Sigmoid colon (tissue), 7 donors: ENCODE data around the gene FAM25G. TPM values are rescaled to one million over a fixed set of nuclear protein-coding genes. Genes with fewer than 3 reads are reported as not detected.

Source experiments
- DNase-seq: peaks from one replicate; pipeline ENCODE4 v3.0.0-alpha.2; 2019
- H3K27ac ChIP-seq, 4 donors: fragments of 200-600 bp; sonication (generic); one replicate each; pipeline ENCODE4 v1.5.1; 2016 to 2019; ENCODE audit warnings: mild to moderate bottlenecking in 1 of 4
- H3K27me3 ChIP-seq, 3 donors: fragments of 200-600 bp; sonication (generic); one replicate each; pipeline ENCODE4 v1.5.1; 2019; ENCODE audit warnings: mild to moderate bottlenecking in 1 of 3
- H3K36me3 ChIP-seq, 4 donors: fragments of 200-600 bp; sonication (generic); one replicate each; pipeline ENCODE4 v1.5.1; 2016 to 2019
- H3K4me1 ChIP-seq, 4 donors: fragments of 200-600 bp; sonication (generic); one replicate each; pipeline ENCODE4 v1.5.1; 2017 to 2019
- H3K4me3 ChIP-seq, 4 donors: fragments of 200-600 bp; sonication (generic); one replicate each; pipeline ENCODE4 v1.5.1; 2017 to 2019; ENCODE audit warnings: mild to moderate bottlenecking in 2 of 4, moderate library complexity in 1 of 4
- H3K9me3 ChIP-seq, 4 donors: fragments of 200-600 bp in 3 of 4; sonication (generic) in 3 of 4; one replicate each; pipeline versions ENCODE4 v1.5.1 to v1.6.1; 2013 to 2019
- EP300 ChIP-seq, 4 donors: sonication (generic); formaldehyde crosslinking; IDR thresholded peaks; one replicate each; pipeline ENCODE4 v1.6.1; 2017; ENCODE audit warnings: antibody characterized with exemption in 4 of 4
- POLR2A ChIP-seq, 2 donors: fragments of 450-650 bp; IDR thresholded peaks; one replicate each; pipeline ENCODE4 v1.6.1; 2016; ENCODE audit warnings: antibody characterized with exemption in 2 of 2, mild to moderate bottlenecking in 2 of 2, moderate library complexity in 2 of 2
- POLR2AphosphoS5 ChIP-seq, 4 donors: sonication (generic); formaldehyde crosslinking; IDR thresholded peaks; one replicate each; pipeline ENCODE4 v1.6.1; 2017; ENCODE audit warnings: antibody characterized with exemption in 4 of 4
- WGBS, 2 donors: extraction: QIAGEN DNeasy Blood & Tissue Kit; methylation state at CpG; one replicate each; pipeline ENCODE4 v1.1.7; 2013; 5-methylcytosine and 5-hydroxymethylcytosine counted together
- intact Hi-C: fragments of 100-400 bp; cut with DNase I; formaldehyde crosslinking; loops from one replicate; pipeline ENCODE4 v1.15.1; 2023
- polyA plus RNA-seq, 3 donors: library from polyadenylated mRNA; stranded (reverse); fragments of 200-250 nt; gene quantifications; one replicate each; pipeline ENCODE4 v1.2.3, GENCODE V29; 2013
- total RNA-seq, 4 donors: library from RNA; depleted of rRNA; stranded (reverse); fragments of >200 nt; gene quantifications; one replicate each; pipeline ENCODE4 v1.1.0, GENCODE V29; 2016
- TF ChIP-seq, protein P1 (sequence below), 4 experiments: fragments of 450-650 bp in 3 of 4; fragments of 200-600 bp in 1 of 4; IDR thresholded peaks; one replicate each; pipeline ENCODE4 v1.5.1; 2016 to 2019; ENCODE audit warnings: antibody characterized with exemption in 4 of 4, mild to moderate bottlenecking in 3 of 4, moderate library complexity in 2 of 4
- donor health status: healthy with polysubstance abuse.
- donor health status: Bipolar disorder and iron deficiency.
- donor health status: healthy.

The FAM25G gene
- total and polyA plus RNA-seq, 7 donors: 1.8 to 12.5 TPM; not detected in 5

- no peaks in the 10 kb centered on the region for H3K36me3 ChIP-seq
- H3K27me3 ChIP-seq: no peaks in the 10 kb centered on the region
- H3K9me3 ChIP-seq: peaks cover 0 to 7% (median 1%) of the 10 kb centered on the region in 4 donors
- 78 to 89% methylated on average over 2 of the region's 2 CpGs for WGBS, 2 donors
- H3K27ac ChIP-seq: no peak overlapping the region
- intact Hi-C loops: no loop called here
- H3K4me3 ChIP-seq: no peak overlapping the region
- TF ChIP-seq EP300 (IDR thresholded peaks at IDR 0.05) (no peak), POLR2A (IDR thresholded peaks at IDR 0.05) (no peak)
- DNase-seq: no peak
- H3K4me1 ChIP-seq: no peaks in the 10 kb centered on the region
These were observed 41.1 kb downstream of the FAM25G start for GRCh38 chr10:47450442-47450841.

GRCh38 chr10:47449979-47450378, 41.5 kb downstream of the FAM25G start:
- WGBS, 2 donors: 73 to 85% methylated on average over 10 of the region's 10 CpGs
- H3K4me3 ChIP-seq: no peak overlapping the region
- H3K9me3 ChIP-seq: peaks cover 0 to 7% (median 3%) of the 10 kb centered on the region in 4 donors
- DNase-seq: no peak
- no peaks in the 10 kb centered on the region for H3K27me3 ChIP-seq
- TF ChIP-seq POLR2A (IDR thresholded peaks at IDR 0.05) (no peak), EP300 (IDR thresholded peaks at IDR 0.05) (no peak), POLR2AphosphoS5 (IDR thresholded peaks at IDR 0.05) (no peak)
- TF ChIP-seq, protein P1, sequence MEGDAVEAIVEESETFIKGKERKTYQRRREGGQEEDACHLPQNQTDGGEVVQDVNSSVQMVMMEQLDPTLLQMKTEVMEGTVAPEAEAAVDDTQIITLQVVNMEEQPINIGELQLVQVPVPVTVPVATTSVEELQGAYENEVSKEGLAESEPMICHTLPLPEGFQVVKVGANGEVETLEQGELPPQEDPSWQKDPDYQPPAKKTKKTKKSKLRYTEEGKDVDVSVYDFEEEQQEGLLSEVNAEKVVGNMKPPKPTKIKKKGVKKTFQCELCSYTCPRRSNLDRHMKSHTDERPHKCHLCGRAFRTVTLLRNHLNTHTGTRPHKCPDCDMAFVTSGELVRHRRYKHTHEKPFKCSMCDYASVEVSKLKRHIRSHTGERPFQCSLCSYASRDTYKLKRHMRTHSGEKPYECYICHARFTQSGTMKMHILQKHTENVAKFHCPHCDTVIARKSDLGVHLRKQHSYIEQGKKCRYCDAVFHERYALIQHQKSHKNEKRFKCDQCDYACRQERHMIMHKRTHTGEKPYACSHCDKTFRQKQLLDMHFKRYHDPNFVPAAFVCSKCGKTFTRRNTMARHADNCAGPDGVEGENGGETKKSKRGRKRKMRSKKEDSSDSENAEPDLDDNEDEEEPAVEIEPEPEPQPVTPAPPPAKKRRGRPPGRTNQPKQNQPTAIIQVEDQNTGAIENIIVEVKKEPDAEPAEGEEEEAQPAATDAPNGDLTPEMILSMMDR (IDR thresholded peaks at IDR 0.05): no peak
- no peaks in the 10 kb centered on the region for H3K4me1 ChIP-seq
- no peaks in the 10 kb centered on the region for H3K36me3 ChIP-seq
- intact Hi-C loops: no loop called here
- H3K27ac ChIP-seq: no peak overlapping the region

GRCh38 chr10:47449102-47449978, 42.2 kb downstream of the FAM25G start:
- Histone ChIP-seq H3K27ac (no peak overlapping the region), H3K4me3 (no peak overlapping the region), H3K9me3 (peaks cover 0 to 7% (median 3%) of the 10 kb centered on the region in 4 donors), H3K36me3 (no peaks in the 10 kb centered on the region), H3K4me1 (no peaks in the 10 kb centered on the region), H3K27me3 (no peaks in the 10 kb centered on the region)
- WGBS, 2 donors: 61 to 69% methylated on average over 9 of the region's 9 CpGs
- intact Hi-C loops: no loop called here
- TF ChIP-seq POLR2A (IDR thresholded peaks at IDR 0.05) (no peak), POLR2AphosphoS5 (IDR thresholded peaks at IDR 0.05) (no peak), EP300 (IDR thresholded peaks at IDR 0.05) (no peak)
- TF ChIP-seq, protein P1 (IDR thresholded peaks at IDR 0.05): no peak
- DNase-seq: no peak

GRCh38 chr10:47447705-47448104, 43.8 kb downstream of the FAM25G start:
- no peak for DNase-seq
- Histone ChIP-seq H3K27me3 (no peaks in the 10 kb centered on the region), H3K4me1 (no peaks in the 10 kb centered on the region), H3K27ac (no peak overlapping the region), H3K36me3 (no peaks in the 10 kb centered on the region), H3K4me3 (no peak overlapping the region), H3K9me3 (peaks cover 0 to 7% (median 3%) of the 10 kb centered on the region in 4 donors)
- intact Hi-C loops: no loop called here
- TF ChIP-seq, protein P1 (IDR thresholded peaks at IDR 0.05): no peak
- no peak for TF ChIP-seq EP300 (IDR thresholded peaks at IDR 0.05)
- no peak for TF ChIP-seq POLR2AphosphoS5 (IDR thresholded peaks at IDR 0.05)
- TF ChIP-seq POLR2A (IDR thresholded peaks at IDR 0.05): no peak
- 82 to 90% methylated on average over 3 of the region's 3 CpGs for WGBS, 2 donors

- no peaks in the 10 kb centered on the region for H3K4me1 ChIP-seq
- no peaks in the 10 kb centered on the region for H3K36me3 ChIP-seq
- no peak for DNase-seq
- 89 to 92% methylated on average over 4 of the region's 4 CpGs for WGBS, 2 donors
- no peak overlapping the region for H3K27ac ChIP-seq
- peaks cover 0 to 7% (median 3%) of the 10 kb centered on the region in 4 donors for H3K9me3 ChIP-seq
- no peaks in the 10 kb centered on the region for H3K27me3 ChIP-seq
- H3K4me3 ChIP-seq: no peak overlapping the region
- intact Hi-C loops: no loop called here
- TF ChIP-seq, protein P1 (IDR thresholded peaks at IDR 0.05): no peak
- TF ChIP-seq POLR2A (IDR thresholded peaks at IDR 0.05): no peak
- TF ChIP-seq EP300 (IDR thresholded peaks at IDR 0.05): no peak
- no peak for TF ChIP-seq POLR2AphosphoS5 (IDR thresholded peaks at IDR 0.05)
These were observed 44.3 kb downstream of the FAM25G start for GRCh38 chr10:47447209-47447608.
